BLaER1 treated with 17β-estradiol and CSF1 and Interleukin-3, amounts not matched to agents 10 nM and 100 nM (cell line): Measurements from ENCODE around the gene ZNF511.

Experiments used
- H3K27ac ChIP-seq, 11 experiments: shearing (Covaris generic); formaldehyde crosslinking; 2 replicates each; pipeline ENCODE4 v1.8.1; 2022
- H3K27me3 ChIP-seq, 11 experiments: shearing (Covaris generic); formaldehyde crosslinking; 2 replicates each; pipeline ENCODE4 v1.8.1; 2022
- H3K36me3 ChIP-seq, 11 experiments: shearing (Covaris generic); formaldehyde crosslinking; 2 replicates each; pipeline ENCODE4 v1.8.1; 2022
- H3K4me1 ChIP-seq, 10 experiments: shearing (Covaris generic); formaldehyde crosslinking; 2 replicates each; pipeline ENCODE4 v1.8.1; 2022
- H3K4me2 ChIP-seq, 11 experiments: shearing (Covaris generic); formaldehyde crosslinking; 2 replicates each; pipeline ENCODE4 v1.8.1; 2022
- H3K4me3 ChIP-seq, 10 experiments: shearing (Covaris generic); formaldehyde crosslinking; 2 replicates each; pipeline ENCODE4 v1.8.1; 2022
- H3K9ac ChIP-seq, 11 experiments: shearing (Covaris generic); formaldehyde crosslinking; 2 replicates each; pipeline ENCODE4 v1.8.1; 2022
- H3K9me3 ChIP-seq, 11 experiments: shearing (Covaris generic); formaldehyde crosslinking; replicated peaks in 1 of 11; 2 replicates each; pipeline ENCODE4 v1.8.1; 2022
- H4K20me1 ChIP-seq, 11 experiments: shearing (Covaris generic); formaldehyde crosslinking; 2 replicates each; pipeline ENCODE4 v1.8.1; 2022
- Cebpa-rat ChIP-seq, 11 experiments: shearing (Covaris generic); IDR thresholded peaks; 2 replicates each; pipeline ENCODE4 v1.8.1; 2022

The ZNF511 gene

DNA sequence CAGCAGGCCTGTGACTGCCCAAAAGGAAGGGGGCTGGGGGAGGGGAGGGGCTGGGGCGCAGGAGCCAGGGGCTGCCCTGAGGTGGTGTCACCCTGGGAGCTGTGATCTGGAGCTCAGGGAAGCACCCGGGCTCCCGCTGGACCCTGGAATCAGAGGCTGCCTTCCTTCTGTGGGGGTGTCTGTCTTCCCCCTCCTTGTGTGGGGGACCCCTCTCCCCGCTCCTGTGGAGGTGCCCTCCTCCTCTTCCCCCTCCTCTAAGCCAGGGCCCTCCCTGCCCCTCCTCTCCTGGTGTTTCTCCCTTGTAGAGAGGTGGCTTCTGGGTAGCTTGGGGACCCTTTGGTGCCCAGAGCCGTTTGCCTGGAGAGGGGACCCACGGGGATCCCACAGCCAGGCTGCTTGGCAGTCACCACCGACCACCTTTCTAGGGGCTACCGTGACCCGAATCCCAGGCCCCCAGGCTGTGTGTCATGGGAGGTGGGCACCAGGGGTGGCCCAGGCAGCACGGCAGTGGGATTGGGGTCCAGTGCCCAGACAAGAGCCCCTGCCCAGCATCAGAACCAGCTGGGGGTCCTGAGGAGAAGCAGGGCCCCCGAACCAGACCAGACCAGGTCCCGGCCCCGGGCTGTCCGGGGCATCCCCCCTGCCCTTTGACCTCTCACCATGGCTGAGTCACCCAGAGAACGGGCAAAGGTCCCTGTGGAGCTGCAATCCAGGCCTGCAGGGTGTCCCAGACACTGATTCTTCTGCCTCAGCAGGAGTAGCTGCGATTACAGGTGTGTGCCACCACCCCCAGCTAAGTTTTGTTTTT is 39.2 kb downstream of the ZNF511 start:
- Histone ChIP-seq H3K4me3 (no peak overlapping the region), H3K36me3 (0 out of 22 replicates have a peak, but pooled peaks cover 0 to under 1% (median 0%) of the 10 kb centered on the region in 11 experiments), H3K4me2 (peak overlapping the region in 2 of 11 experiments; percentile 10 to 12; a peak in 1 of 22 replicates), H3K9ac (no peak overlapping the region), H3K9me3 (peaks cover 0 to 19% (median 11%) of the 10 kb centered on the region in 11 experiments; a peak in 17 of 22 replicates), H3K27me3 (0 out of 22 replicates have a peak, but pooled peaks cover 0 to 3% (median 0%) of the 10 kb centered on the region in 11 experiments), H3K27ac (no peak overlapping the region), H3K4me1 (peaks cover 0 to 40% (median 29%) of the 10 kb centered on the region in 10 experiments; a peak in 14 of 20 replicates), H4K20me1 (peaks cover 0 to 34% (median 2%) of the 10 kb centered on the region in 11 experiments; a peak in 10 of 22 replicates)
- TF ChIP-seq Cebpa-rat (IDR thresholded peaks at IDR 0.05) = no peak

GRCh38 chr10:133349160-133349568 is 40.5 kb downstream of the ZNF511 start:
- no peak for TF ChIP-seq Cebpa-rat (IDR thresholded peaks at IDR 0.05)
- no peak overlapping the region for H3K9ac ChIP-seq
- H3K4me3 ChIP-seq = no peak overlapping the region
- no peak overlapping the region for H3K4me2 ChIP-seq
- H3K27me3 ChIP-seq = 0 out of 22 replicates have a peak, but pooled peaks cover 0 to 3% (median 0%) of the 10 kb centered on the region in 11 experiments
- H3K36me3 ChIP-seq = peaks cover 0 to 5% (median 2%) of the 10 kb centered on the region in 11 experiments; a peak in 4 of 22 replicates
- H3K9me3 ChIP-seq = peaks cover 0 to 19% (median 11%) of the 10 kb centered on the region in 11 experiments; a peak in 17 of 22 replicates
- peaks cover 0 to 39% (median 22%) of the 10 kb centered on the region in 10 experiments; a peak in 14 of 20 replicates for H3K4me1 ChIP-seq
- H4K20me1 ChIP-seq = peaks cover 2 to 47% (median 14%) of the 10 kb centered on the region in 11 experiments; a peak in 14 of 22 replicates
- no peak overlapping the region for H3K27ac ChIP-seq

GRCh38 chr10:133349577-133350011 is 40.9 kb downstream of the ZNF511 start:
- H3K9me3 ChIP-seq = peaks cover 0 to 17% (median 11%) of the 10 kb centered on the region in 11 experiments; a peak in 17 of 22 replicates
- H3K27me3 ChIP-seq = no peaks in the 10 kb centered on the region
- TF ChIP-seq Cebpa-rat (IDR thresholded peaks at IDR 0.05) = no peak
- no peak overlapping the region for H3K4me2 ChIP-seq
- H4K20me1 ChIP-seq = peaks cover 4 to 51% (median 18%) of the 10 kb centered on the region in 11 experiments; a peak in 14 of 22 replicates
- H3K4me1 ChIP-seq = peaks cover under 1 to 39% (median 24%) of the 10 kb centered on the region in 10 experiments; a peak in 17 of 20 replicates
- H3K4me3 ChIP-seq = no peak overlapping the region
- H3K9ac ChIP-seq = no peak overlapping the region
- H3K27ac ChIP-seq = no peak overlapping the region
- H3K36me3 ChIP-seq = peaks cover 0 to 8% (median 6%) of the 10 kb centered on the region in 11 experiments; a peak in 7 of 22 replicates

GRCh38 chr10:133350283-133350949 is 41.7 kb downstream of the ZNF511 start:
- peaks cover 4 to 59% (median 26%) of the 10 kb centered on the region in 11 experiments; a peak in 15 of 22 replicates for H4K20me1 ChIP-seq
- no peak overlapping the region for H3K4me3 ChIP-seq
- no peak overlapping the region for H3K4me2 ChIP-seq
- no peaks in the 10 kb centered on the region for H3K27me3 ChIP-seq
- H3K9me3 ChIP-seq = peaks cover 0 to 9% (median 5%) of the 10 kb centered on the region in 11 experiments; a peak in 16 of 22 replicates
- TF ChIP-seq Cebpa-rat (IDR thresholded peaks at IDR 0.05) = no peak
- H3K9ac ChIP-seq = no peak overlapping the region
- peaks cover 9 to 42% (median 32%) of the 10 kb centered on the region in 10 experiments for H3K4me1 ChIP-seq
- no peak overlapping the region for H3K27ac ChIP-seq
- peaks cover 0 to 16% (median 14%) of the 10 kb centered on the region in 11 experiments; a peak in 12 of 22 replicates for H3K36me3 ChIP-seq

- H3K36me3 ChIP-seq = peaks cover 0 to 22% (median 14%) of the 10 kb centered on the region in 11 experiments; a peak in 13 of 22 replicates
- H4K20me1 ChIP-seq = peaks cover 4 to 65% (median 26%) of the 10 kb centered on the region in 11 experiments; a peak in 15 of 22 replicates
- H3K4me3 ChIP-seq = no peak overlapping the region
- H3K9ac ChIP-seq = no peak overlapping the region
- no peak for TF ChIP-seq Cebpa-rat (IDR thresholded peaks at IDR 0.05)
- H3K4me1 ChIP-seq = peaks cover 14 to 47% (median 37%) of the 10 kb centered on the region in 10 experiments
- no peaks in the 10 kb centered on the region for H3K27me3 ChIP-seq
- H3K4me2 ChIP-seq = 0 out of 22 replicates have a peak overlapping the region, but pooled peaks of 1 of the 11 experiments have one; percentile 31
- no peak overlapping the region for H3K27ac ChIP-seq
- peaks cover 0 to 4% (median 1%) of the 10 kb centered on the region in 11 experiments; a peak in 7 of 22 replicates for H3K9me3 ChIP-seq
Observed at GRCh38 chr10:133350950-133351329, 42.2 kb downstream of the ZNF511 start.

DNA sequence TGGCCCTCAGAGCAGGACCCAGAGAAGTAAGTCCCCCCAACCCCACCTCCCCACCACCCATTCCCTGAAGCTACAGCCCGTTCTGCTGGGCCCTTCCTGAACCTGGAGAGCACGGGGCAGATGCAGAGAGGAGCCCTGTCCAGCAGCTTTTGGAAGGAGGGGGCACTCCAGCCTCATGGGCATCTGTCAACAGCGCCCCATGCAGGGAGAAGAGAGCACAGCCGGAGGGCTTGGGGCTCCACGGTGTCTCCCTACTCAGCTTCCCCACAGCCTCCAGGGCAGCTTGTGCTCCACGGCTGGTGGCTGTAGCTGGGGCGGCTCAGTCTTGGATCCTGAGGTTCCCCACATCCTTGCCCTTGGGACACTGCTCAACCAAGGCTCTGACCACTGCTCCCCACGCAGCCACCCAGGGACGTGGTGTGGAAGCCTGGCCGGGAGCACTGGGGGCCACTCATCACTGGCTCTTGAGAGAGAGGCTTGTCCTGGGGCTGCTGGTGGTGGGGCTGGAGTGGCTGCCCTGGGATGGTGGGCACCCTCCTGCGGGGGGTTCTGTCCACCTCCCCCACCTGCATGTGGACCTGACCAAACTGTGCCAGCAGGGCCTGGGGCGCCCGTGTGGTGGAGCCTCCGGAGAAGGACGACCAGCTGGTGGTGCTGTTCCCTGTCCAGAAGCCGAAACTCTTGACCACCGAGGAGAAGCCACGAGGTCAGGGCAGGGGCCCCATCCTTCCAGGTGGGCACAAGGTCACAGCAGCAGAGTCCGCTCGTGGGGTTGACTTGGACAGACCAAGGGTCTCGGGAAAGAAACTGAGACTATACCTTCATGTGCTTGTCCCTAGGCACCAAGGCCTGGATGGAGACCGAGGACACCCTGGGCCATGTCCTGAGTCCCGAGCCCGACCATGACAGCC is 42.9 kb downstream of the ZNF511 start:
- peaks cover 0 to 26% (median 15%) of the 10 kb centered on the region in 11 experiments; a peak in 13 of 22 replicates for H3K36me3 ChIP-seq
- no peak overlapping the region for H3K4me3 ChIP-seq
- no peak overlapping the region for H3K9ac ChIP-seq
- H3K27me3 ChIP-seq = no peaks in the 10 kb centered on the region
- H4K20me1 ChIP-seq = peaks cover 9 to 72% (median 30%) of the 10 kb centered on the region in 11 experiments; a peak in 16 of 22 replicates
- no peaks in the 10 kb centered on the region for H3K9me3 ChIP-seq
- no peak for TF ChIP-seq Cebpa-rat (IDR thresholded peaks at IDR 0.05)
- H3K27ac ChIP-seq = no peak overlapping the region
- H3K4me2 ChIP-seq = peak overlapping the region in 6 of 11 experiments; percentile 5 to 41 (median 22); a peak in 5 of 22 replicates
- peaks cover 22 to 51% (median 43%) of the 10 kb centered on the region in 10 experiments for H3K4me1 ChIP-seq

DNA sequence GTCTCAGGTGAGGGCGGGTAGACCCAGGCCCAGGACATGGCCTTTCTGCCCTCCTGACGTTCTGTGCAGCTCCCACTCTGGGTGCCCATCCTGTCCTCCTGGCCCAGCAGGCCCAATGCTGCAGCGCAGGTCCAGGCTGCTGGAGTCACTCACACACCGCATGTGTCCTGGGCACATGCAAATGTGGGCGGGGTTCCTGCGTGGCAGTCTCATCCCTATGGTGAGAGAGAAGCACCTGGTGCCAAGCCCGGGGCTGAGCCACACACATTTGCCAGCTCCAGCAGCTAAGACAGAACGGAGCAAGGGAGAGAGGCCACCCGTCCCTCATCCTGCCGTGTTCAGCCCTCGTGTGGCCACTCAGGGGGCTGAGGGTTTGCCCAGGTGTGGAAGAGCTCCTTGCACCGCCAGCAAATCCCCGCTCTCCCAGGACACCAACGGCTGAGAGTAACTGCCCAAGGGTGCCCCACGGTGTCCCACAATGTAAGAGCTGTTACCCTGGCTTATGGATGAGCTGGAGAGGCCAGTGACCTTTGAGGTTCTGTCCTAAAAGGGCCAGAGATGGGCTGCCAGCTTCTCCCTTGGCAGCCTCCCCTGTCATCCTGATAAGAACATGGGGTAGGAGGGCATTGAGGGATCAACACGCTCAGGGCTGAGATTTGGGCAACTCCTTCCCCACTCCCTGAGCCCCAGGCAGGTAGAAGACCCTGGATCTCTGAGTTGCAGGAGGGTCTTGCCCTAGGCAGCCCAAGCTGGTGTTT is 44.7 kb downstream of the ZNF511 start:
- Histone ChIP-seq H4K20me1 (peaks cover 10 to 73% (median 32%) of the 10 kb centered on the region in 11 experiments; a peak in 16 of 22 replicates), H3K9me3 (no peaks in the 10 kb centered on the region), H3K4me2 (no peak overlapping the region), H3K4me1 (peaks cover 25 to 41% (median 36%) of the 10 kb centered on the region in 10 experiments), H3K9ac (no peak overlapping the region), H3K27ac (no peak overlapping the region), H3K36me3 (peaks cover 0 to 26% (median 15%) of the 10 kb centered on the region in 11 experiments; a peak in 13 of 22 replicates), H3K27me3 (no peaks in the 10 kb centered on the region), H3K4me3 (no peak overlapping the region)
- TF ChIP-seq Cebpa-rat (IDR thresholded peaks at IDR 0.05) = no peak
